Sigmoid colon (tissue), 3 donors: ENCODE data around the gene AFAP1.

Source experiments
- CTCF ChIP-seq, 4 experiments: fragments of 450-650 bp in 3 of 4; fragments of 200-600 bp in 1 of 4; IDR thresholded peaks; one replicate each; pipeline ENCODE4 v1.5.1; 2016 to 2019; ENCODE audit warnings: antibody characterized with exemption in 4 of 4, mild to moderate bottlenecking in 3 of 4, moderate library complexity in 2 of 4
- POLR2A ChIP-seq, 2 donors: fragments of 450-650 bp; IDR thresholded peaks; one replicate each; pipeline ENCODE4 v1.6.1; 2016; ENCODE audit warnings: antibody characterized with exemption in 2 of 2, mild to moderate bottlenecking in 2 of 2, moderate library complexity in 2 of 2

- TF ChIP-seq CTCF (IDR thresholded peaks at IDR 0.05) (no peak), POLR2A (IDR thresholded peaks at IDR 0.05) (no peak)
Observed at GRCh38 chr4:7831330-7831729, 108.3 kb downstream of the AFAP1 start.
